KMS-11 (cell line): ENCODE measurements around the gene SLC25A34.
A peak's percentile ranks its signal among the peaks of the same experiment; 100 is the strongest.

Experiments used
- H2AFZ ChIP-seq: fragments of 200-600 bp; sonication (generic); 2 replicates; pipeline ENCODE4 v1.6.1; 2016; ENCODE audit warnings: antibody characterized with exemption, mixed run types, low read depth
- H3K27ac ChIP-seq: fragments of 200-600 bp; sonication (generic); 2 replicates; pipeline ENCODE4 v1.6.1; 2016; ENCODE audit warnings: mild to moderate bottlenecking, mixed run types
- H3K27me3 ChIP-seq: fragments of 200-600 bp; sonication (generic); 2 replicates; pipeline ENCODE4 v1.6.1; 2017; ENCODE audit warnings: mild to moderate bottlenecking, low read depth, mixed run types, moderate library complexity; ENCODE audit not compliant: insufficient read depth
- H3K36me3 ChIP-seq: fragments of 200-600 bp; sonication (generic); 2 replicates; pipeline ENCODE4 v1.6.1; 2017; ENCODE audit warnings: mild to moderate bottlenecking, mixed run types; ENCODE audit not compliant: insufficient read depth
- H3K4me1 ChIP-seq: fragments of 200-600 bp; sonication (generic); 2 replicates; pipeline ENCODE4 v1.6.1; 2016; ENCODE audit warnings: mild to moderate bottlenecking, low read depth, mixed run types; ENCODE audit not compliant: poor library complexity, severe bottlenecking
- H3K4me2 ChIP-seq: fragments of 200-600 bp; sonication (generic); 2 replicates; pipeline ENCODE4 v1.7.0; 2016; ENCODE audit warnings: mild to moderate bottlenecking, mixed run types
- H3K4me3 ChIP-seq: fragments of 200-600 bp; sonication (generic); IDR thresholded peaks from 2 replicates; pipeline ENCODE4 v1.6.1; 2017; ENCODE audit warnings: low read depth, low read length, mixed read lengths; ENCODE audit not compliant: insufficient read depth
- H3K79me2 ChIP-seq: fragments of 200-600 bp; sonication (generic); 2 replicates; pipeline ENCODE4 v1.6.1; 2016; ENCODE audit warnings: low read depth, mixed run types; ENCODE audit not compliant: insufficient read depth
- H3K9ac ChIP-seq: fragments of 200-600 bp; sonication (generic); 2 replicates; pipeline ENCODE4 v1.6.1; 2016; ENCODE audit warnings: mild to moderate bottlenecking, mixed run types
- H4K20me1 ChIP-seq: fragments of 200-600 bp; sonication (generic); 2 replicates; pipeline ENCODE4 v1.6.1; 2016; ENCODE audit warnings: mild to moderate bottlenecking, mixed run types; ENCODE audit not compliant: insufficient read depth
- TF ChIP-seq, protein P1 (sequence below): fragments of 200-600 bp; sonication (generic); conservative IDR thresholded peaks from 2 replicates; pipeline ENCODE4 v1.6.1; 2017; ENCODE audit warnings: low read depth, mild to moderate bottlenecking, antibody characterized with exemption, low read length, moderate library complexity, mixed read lengths

Gene SLC25A34

DNA sequence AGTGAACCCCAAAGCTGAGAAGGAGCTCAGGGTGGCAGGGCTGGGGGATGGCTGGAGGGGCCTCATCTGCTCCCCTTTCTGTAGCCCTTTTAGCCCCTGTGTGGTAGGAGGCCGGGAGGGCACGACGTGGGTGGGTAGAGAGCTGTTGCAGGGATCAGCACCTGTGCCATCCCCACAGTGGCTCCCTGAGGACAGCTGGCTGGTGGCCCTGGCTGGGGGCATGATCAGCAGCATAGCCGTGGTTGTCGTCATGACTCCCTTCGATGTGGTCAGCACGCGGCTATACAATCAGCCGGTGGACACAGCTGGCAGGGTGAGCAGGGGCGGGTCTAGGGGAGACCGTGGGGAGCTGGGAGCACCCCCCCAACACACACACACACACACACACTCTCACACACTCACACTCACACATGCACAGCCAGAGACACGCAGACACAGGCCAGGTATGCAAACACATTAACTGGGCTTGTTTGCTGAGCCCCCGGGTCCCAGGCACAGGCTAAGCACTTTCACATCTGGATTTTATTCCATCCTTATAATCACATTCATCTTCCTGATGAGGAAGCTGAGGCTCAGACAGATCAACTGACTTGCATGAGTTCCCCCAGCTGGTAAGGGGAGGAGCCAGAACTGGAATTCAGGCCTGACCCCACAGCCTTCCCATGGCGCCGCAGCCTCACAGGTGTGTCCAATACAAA lies 2.5 kb downstream of the SLC25A34 start:
- no peak overlapping the region for H3K4me3 ChIP-seq
- H3K36me3 ChIP-seq: no peaks in the 10 kb centered on the region
- H3K4me1 ChIP-seq: peaks cover 5% of the 10 kb centered on the region
- H3K9ac ChIP-seq: no peak overlapping the region
- H3K79me2 ChIP-seq: no peaks in the 10 kb centered on the region
- TF ChIP-seq, protein P1, sequence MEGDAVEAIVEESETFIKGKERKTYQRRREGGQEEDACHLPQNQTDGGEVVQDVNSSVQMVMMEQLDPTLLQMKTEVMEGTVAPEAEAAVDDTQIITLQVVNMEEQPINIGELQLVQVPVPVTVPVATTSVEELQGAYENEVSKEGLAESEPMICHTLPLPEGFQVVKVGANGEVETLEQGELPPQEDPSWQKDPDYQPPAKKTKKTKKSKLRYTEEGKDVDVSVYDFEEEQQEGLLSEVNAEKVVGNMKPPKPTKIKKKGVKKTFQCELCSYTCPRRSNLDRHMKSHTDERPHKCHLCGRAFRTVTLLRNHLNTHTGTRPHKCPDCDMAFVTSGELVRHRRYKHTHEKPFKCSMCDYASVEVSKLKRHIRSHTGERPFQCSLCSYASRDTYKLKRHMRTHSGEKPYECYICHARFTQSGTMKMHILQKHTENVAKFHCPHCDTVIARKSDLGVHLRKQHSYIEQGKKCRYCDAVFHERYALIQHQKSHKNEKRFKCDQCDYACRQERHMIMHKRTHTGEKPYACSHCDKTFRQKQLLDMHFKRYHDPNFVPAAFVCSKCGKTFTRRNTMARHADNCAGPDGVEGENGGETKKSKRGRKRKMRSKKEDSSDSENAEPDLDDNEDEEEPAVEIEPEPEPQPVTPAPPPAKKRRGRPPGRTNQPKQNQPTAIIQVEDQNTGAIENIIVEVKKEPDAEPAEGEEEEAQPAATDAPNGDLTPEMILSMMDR: no peak
- H4K20me1 ChIP-seq: no peaks in the 10 kb centered on the region
- no peak overlapping the region for H2AFZ ChIP-seq
- no peaks in the 10 kb centered on the region for H3K27me3 ChIP-seq
- H3K4me2 ChIP-seq: no peak overlapping the region
- no peak overlapping the region for H3K27ac ChIP-seq

- Histone ChIP-seq H3K4me1 (peaks cover 5% of the 10 kb centered on the region), H3K79me2 (no peaks in the 10 kb centered on the region), H3K4me3 (no peak overlapping the region), H4K20me1 (no peaks in the 10 kb centered on the region), H3K27ac (no peak overlapping the region), H3K27me3 (no peaks in the 10 kb centered on the region), H3K4me2 (no peak overlapping the region), H2AFZ (no peak overlapping the region), H3K9ac (no peak overlapping the region), H3K36me3 (no peaks in the 10 kb centered on the region)
- TF ChIP-seq, protein P1: no peak
Observed at GRCh38 chr1:15739259-15739658, 3.2 kb downstream of the SLC25A34 start.

GRCh38 chr1:15739745-15740144 lies 3.7 kb downstream of the SLC25A34 start:
- peaks cover 5% of the 10 kb centered on the region for H3K4me1 ChIP-seq
- H2AFZ ChIP-seq: no peak overlapping the region
- no peaks in the 10 kb centered on the region for H3K27me3 ChIP-seq
- no peaks in the 10 kb centered on the region for H4K20me1 ChIP-seq
- no peaks in the 10 kb centered on the region for H3K36me3 ChIP-seq
- no peaks in the 10 kb centered on the region for H3K79me2 ChIP-seq
- H3K27ac ChIP-seq: no peak overlapping the region
- no peak overlapping the region for H3K4me3 ChIP-seq
- no peak overlapping the region for H3K9ac ChIP-seq
- TF ChIP-seq, protein P1: no peak
- no peak overlapping the region for H3K4me2 ChIP-seq

DNA sequence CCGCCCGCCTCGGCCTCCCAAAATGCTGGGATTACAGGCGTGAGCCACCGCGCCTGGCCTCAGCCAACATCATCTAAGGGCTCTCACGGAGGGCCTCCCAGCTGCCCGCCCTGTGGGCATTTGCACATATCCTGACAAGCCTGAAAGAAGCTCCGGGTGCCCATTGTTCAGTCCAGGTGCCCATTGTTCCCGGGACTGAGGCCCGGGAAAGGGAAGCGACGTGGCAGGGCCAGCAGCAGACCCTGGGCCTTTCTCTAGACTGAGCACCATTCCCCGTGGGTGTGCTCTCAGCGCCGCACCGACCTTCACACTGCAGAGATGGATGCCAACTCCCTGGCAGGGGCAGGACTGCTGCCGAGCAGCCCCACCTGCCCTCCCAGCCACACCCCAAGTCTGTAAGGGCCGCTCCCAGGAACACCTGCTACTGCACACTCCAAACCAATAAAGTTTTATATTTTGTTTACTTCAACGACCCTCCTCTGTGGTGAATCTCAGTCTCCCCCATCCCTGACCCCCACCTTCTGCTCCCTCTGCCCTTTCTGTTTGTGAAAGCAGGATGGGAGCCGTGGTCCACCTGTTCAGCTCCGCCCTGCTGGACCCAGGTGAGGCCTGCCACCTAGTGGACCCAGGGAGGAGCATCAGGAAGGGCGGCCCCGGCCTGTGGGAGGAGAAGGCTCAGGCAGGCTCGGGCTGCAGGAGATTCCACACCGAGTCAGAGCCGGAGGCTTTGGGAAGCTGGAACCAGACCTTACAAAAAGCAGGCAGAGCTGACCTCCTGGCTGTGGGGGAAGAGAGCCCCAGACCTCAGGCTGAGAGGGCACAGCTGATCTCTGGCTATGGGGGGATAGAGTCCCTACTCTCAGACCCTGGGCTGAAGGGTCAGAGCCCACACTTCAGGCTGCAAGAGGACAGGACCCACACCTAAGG lies 5.1 kb downstream of the SLC25A34 start:
- no peak overlapping the region for H3K9ac ChIP-seq
- no peaks in the 10 kb centered on the region for H3K79me2 ChIP-seq
- no peaks in the 10 kb centered on the region for H4K20me1 ChIP-seq
- H3K27me3 ChIP-seq: no peaks in the 10 kb centered on the region
- peaks cover 15% of the 10 kb centered on the region for H3K4me1 ChIP-seq
- no peaks in the 10 kb centered on the region for H3K36me3 ChIP-seq
- H3K27ac ChIP-seq: no peak overlapping the region
- peak overlapping the region; percentile 34; the same call in 1 of the 2 replicates for H3K4me2 ChIP-seq
- TF ChIP-seq, protein P1: peak; percentile 79
- no peak overlapping the region for H3K4me3 ChIP-seq
- H2AFZ ChIP-seq: peak overlapping the region; percentile 25; the same call in 1 of the 2 replicates
